GM18519 (cell line): ENCODE results near the gene ESYT1.
A peak's percentile ranks its signal among the peaks of the same experiment; 100 is the strongest.

Experiments
- ATAC-seq: cut with Tn5 transposase; IDR thresholded peaks from one replicate; pipeline ENCODE4 v1.9.1; 2021; ENCODE audit warnings: mild to moderate bottlenecking, moderate library complexity; ENCODE audit not compliant: unreplicated experiment, low FRiP score

The ESYT1 gene

DNA sequence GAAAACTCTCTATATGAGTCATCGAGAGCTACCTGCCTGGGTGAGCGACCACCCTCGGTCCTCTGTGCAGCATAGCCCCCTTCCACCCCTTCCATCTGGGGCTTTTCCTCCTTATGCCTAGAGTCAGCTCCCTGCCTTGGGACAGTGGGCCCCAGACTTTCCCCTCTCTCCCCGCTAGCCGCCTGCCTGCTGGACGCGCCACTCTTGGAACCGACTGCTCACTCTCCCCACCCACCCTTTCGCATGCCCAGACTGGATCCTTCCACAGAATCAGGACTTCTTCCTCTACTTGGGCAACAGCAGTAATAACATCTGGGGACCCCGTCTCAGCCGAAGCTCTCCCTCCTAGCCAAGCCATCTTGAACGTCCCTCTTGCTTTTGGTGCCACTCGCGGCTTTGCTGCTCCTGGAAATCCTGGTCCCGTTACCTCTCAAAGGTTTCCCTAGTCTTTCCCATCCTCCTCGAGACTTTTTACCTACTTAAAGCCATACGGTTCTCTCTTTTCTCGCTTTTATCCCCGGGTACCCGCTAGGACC lies 671 bp downstream of the ESYT1 start:
- ATAC-seq = no peak

DNA sequence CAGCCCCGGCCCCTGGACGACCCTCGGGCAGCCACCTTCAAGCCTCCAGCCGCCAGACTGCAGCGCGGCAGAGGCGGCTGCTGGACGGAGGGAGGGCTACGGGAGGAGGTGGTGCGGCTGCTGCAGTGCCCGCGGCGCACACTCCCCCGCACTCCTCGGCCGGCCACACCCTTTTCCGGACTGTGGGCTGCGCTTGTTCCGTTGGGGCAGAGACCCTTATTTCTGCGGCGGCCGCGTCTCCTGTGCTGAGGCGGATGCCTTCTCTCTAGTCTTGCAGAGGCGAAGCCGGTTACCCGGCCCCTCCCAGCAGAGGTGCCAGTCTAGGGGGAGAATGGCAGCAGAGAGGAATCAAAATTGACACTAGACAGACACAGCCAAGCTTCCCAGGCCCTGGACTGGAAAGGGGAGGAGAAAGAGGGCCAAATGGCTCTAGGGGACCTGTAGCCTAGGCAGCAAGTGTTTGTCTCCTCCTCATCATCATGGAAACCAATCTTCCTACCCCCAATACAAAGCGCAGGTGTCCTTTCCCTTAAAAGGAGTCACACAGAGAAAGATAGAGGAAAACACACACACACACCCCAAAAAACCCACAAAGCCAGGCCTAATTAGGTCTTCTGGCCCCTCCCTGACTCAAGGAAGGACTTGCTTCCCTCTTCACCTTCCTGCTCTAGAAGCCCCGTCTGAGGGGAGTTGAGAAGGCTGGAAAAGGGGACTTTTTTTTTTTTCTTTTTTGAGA lies 1.3 kb downstream of the ESYT1 start:
- no peak for ATAC-seq

DNA sequence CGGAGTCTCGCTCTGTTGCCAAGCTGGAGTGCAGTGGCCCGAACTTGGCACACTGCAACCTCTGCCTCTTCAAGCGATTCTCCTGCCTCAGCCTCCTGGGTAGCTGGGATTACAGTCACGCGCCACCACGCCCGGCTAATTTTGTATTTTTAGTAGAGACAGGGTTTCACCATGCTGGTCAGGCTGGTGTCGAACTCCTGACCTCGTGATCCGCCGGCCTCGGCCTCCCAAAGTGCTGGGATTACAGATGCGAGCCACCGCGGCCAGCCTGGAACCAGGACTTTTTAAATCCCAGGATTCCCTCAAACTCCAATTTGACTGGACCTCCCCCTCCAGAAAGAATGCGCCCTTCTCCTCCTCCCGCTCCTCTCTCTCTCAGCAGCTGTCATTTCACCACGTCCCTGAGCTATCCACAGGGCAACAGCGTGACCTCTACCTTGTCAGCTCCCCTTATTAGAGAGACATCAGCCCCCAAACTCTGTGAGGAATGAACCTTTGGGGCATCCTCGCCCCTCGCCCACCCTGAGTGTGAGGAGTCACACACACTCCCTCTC lies 2.0 kb downstream of the ESYT1 start:
- no peak for ATAC-seq

DNA sequence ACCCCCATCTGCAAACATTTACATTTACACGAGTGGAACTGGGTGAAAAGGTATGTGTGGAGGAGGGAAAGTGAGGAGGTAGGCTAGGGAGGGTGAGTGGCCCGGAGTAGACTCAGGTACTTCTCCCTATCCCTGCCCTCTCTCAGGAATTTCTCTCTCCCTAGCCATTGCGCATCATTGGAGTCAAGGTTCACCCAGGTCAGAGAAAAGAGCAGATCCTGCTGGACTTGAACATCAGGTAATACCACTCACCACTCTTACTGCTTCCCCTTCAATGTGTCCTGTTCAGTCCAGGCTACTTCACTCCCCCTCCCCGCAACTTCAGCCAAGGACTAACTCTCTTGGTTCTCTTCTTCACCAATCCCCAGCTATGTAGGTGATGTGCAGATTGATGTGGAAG lies 2.8 kb downstream of the ESYT1 start:
- ATAC-seq = no peak

DNA sequence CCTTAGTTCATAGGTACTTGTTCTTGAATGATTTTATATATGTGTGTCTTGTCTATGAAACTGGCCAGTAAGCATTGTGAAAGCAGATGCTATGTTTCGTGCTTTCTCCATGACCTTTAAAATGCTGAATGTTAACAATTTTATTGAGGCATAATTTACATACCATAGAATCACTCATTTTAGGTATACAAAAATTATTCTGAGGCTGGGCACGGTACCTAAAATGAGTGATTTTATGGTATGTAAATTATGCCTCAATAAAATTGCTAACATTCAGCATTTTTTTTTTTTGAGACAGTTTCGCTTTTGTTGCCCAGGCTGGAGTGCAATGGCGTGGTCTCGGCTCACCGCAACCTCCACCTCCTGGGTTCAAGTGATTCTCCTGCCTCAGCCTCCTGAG lies 6.8 kb downstream of the ESYT1 start:
- no peak for ATAC-seq

DNA sequence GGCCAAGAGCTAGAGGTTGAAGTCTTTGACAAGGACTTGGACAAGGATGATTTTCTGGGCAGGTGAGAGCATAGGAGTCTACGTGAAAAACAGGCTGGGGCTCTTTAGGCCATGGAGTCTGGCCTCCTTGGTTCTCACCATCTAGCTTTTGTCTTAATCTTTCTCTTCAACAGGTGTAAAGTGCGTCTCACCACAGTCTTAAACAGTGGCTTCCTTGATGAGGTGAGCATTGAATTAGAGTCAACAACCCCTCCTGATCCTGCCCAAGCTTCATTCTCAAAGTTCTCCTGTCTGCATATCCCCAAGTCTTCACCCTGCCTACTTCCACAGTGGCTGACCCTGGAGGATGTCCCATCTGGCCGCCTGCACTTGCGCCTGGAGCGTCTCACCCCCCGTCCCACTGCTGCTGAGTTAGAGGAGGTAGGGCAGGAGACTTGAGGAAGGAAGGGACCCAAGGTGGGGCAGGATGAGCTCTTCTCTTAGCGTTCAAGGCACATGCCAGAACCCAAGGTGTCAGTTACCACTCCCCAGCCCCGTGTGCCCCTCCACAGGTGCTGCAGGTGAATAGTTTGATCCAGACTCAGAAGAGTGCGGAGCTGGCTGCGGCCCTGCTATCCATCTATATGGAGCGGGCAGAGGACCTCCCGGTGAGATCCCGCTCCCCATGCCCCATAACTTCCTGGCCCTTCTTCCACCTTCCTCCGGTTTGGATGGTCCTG lies 9.9 kb downstream of the ESYT1 start:
- no peak for ATAC-seq

DNA sequence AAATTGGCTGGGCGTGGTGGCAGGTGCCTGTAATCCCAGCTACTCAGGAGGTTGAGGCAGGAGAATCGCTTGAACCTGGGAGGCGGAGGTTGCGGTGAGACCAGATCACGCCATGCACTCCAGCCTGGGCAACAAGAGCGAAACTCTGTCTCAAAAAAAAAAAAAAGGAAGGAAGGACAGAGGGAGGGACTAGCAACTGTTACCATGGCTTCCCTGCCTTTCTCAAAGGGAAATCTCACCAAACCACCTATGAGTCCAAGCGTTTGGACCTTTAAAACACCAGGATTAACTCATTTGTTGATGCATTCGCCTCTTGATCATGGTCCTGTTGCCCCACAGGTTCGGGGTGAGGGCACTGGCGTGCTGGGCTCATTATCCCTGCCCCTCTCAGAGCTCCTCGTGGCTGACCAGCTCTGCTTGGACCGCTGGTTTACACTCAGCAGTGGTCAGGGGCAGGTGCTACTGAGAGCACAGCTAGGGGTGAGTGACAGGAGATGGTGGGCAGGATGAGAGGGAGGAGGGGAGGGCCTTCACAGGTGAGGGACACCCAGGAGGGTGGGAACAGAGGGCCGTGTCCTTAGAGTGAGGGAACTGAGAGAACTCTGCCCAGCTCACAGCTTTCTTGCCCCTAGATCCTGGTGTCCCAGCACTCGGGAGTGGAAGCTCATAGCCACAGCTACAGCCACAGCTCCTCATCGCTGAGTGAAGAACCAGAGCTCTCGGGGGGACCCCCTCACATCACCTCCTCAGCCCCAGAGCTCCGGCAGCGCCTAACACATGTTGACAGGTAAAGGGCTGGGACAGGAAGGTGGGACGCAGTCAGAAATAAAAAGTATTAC lies 14.1 kb downstream of the ESYT1 start:
- ATAC-seq = no peak

DNA sequence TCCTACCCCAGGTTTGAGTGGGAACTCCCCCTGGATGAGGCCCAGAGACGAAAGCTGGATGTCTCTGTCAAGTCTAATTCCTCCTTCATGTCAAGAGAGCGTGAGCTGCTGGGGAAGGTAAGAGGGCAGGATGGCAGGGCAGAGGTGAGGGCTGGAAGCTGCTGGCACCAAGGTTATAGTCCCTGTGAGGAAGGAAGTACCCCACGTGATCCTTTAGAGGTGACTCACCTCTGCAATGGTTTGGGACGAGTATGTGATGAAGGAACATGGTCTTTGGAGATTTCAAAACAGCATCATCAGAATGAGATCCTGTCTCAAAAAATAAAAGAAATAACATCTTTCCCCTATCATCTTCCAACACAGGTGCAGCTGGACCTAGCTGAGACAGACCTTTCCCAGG lies 15.2 kb downstream of the ESYT1 start:
- ATAC-seq = no peak

DNA sequence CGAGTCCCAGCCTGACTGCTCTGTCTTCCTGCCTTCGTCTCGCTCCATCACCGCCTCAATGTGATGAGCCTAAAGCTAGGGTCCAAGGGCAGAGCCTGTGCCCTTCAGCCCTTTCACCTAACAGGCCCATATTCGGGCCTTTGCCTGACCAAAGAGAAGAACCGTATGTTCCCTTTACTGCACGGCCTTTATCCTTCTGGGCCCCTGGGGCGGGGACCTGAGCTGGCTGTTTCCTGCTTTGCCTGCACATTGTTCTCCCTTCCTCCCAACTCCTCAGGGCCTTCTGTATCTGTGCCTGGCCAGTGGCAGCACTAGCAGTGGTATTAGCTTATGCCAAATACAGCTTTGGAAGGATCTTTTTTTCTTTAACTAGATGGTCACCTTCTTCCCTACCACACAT lies 15.8 kb downstream of the ESYT1 start:
- no peak for ATAC-seq

DNA sequence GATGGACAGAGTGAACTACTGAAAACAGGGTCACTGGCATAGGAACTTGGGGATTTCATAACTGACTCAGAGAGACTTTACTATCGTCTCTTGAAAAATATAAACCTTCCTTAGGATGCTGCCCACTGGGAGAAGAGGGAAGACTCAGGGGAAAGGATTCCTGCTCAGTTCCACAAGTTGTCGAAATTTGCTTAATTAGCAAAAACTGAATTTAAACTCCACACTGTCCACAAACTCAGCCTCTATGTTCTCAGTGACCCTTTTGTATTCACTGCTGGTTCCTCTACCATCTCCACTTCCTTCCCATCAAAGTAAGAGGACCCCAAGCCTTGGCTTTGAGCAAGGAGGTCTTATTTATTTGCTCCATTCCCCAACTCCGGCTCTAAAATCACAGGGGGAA lies 17.1 kb downstream of the ESYT1 start:
- no peak for ATAC-seq

DNA sequence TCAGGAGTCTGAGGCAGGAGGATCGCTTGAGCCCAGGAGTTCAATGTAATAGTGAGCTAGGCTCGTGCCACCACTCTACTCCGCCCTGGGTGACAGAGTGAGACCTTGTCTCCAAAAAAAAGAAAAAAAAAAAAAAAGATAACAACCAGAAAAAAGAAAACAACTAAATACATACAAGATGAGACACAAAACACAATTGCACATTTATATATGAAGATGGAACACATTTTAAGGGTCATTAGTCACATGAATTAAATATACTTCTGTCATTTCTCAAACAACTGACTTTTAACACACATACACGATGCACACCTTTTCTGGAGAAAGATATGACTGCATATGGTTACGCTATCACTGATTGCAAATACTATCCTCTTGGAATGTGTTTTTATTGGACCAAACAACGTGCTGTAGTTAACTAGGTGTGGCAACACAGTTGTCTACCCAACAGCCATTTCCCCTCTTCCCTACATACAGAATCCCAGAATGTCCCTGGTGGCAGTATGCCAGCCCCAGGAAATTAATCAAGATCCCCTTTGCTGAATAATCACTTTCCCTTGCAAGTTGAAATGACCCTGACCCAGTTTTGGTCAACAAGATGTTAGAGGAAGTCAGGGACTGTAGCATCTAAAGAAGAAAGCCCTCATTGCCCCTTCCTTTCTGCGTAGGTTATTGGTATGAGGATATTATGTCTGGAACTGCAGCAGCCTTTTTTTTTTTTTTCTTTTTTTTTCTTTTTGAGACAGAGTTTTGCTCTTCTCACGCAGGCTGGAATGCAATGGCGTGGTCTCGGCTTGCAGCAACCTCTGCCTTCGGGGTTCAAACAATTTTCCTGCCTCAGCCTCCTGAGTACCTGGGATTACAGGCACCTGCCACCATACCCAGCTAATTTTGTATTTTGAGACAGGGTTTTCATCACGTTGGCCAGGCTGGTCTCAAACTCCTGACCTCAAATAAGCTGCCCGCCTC lies 18.7 kb downstream of the ESYT1 start:
- no peak for ATAC-seq

DNA sequence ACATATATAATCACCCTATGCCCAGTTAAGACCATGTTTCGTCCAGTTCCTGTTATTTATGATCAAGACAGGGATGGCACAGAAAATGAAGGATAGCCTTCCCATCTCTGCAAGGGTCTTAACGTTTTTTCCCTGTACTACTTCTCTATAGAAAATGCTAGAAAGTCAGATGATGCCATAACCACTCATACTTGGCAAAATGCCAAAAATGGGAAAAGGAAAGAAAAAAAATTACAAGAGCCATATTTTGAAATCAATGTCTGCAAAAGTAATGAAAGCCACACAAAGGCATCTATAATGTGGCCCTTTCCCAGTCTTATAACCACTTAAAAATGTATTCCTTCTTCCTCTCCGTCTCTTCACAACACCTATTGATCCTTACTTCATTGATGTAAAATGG lies 22.5 kb downstream of the ESYT1 start:
- ATAC-seq = no peak

DNA sequence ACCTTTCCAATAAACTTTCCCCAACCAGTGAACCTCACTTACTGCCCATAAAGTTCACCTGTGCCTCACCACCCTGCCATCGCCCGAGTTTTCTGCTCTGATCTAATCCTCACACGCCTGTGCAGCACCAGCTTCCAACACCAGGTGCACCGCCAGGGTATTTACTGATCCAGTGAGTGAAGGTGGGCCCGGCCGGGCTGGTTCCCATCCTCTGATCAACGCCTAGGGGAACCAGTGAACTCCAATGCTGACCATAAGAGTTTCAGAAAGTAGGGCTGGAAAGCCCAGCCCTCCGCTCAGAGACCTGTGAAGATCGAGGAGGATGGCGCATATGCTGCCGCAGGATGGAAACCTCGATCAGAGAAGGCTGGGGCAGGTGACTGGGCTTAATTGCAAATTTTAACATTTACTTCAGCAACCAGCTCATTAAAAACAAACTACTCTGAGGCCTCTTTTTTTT lies 23.6 kb downstream of the ESYT1 start:
- peak; percentile 35 for ATAC-seq

DNA sequence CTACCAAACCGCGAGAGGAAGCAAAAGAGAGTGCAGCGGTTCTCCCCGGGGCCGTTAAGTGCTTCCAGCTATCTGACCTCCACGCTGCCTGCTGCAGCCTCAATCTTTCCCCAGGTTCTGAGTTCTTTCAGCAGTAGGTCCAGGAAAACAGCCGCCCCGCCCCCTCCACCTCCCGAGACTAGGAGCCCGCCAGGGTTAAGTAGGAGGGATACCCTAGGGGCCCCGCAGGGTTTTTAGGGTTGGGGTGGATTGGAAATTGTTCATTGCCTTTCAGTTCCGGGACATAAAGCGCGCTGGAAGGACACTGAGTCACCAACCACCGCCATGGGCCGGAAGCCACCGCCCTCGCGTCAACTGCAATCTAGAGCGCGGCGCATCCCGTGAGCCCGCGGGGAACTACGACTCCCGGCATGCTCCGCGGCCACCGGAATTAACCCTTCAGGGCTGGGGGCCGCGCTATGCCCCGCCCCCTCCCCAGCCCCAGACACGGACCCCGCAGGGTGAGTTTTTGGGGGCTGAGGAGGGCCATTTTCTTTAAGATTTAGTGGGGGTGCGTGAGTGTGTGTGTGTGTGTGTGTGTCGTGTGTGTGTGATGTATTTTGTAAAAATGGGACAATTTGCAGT lies 24.2 kb downstream of the ESYT1 start, which contains the start of gene MYL6B:
Gene MYL6B (plus strand): TSS at position 456 of the 624 bp plus-strand sequence. CDS start 1,332 bp downstream, outside the sequence.
- ATAC-seq = peak; percentile 69

DNA sequence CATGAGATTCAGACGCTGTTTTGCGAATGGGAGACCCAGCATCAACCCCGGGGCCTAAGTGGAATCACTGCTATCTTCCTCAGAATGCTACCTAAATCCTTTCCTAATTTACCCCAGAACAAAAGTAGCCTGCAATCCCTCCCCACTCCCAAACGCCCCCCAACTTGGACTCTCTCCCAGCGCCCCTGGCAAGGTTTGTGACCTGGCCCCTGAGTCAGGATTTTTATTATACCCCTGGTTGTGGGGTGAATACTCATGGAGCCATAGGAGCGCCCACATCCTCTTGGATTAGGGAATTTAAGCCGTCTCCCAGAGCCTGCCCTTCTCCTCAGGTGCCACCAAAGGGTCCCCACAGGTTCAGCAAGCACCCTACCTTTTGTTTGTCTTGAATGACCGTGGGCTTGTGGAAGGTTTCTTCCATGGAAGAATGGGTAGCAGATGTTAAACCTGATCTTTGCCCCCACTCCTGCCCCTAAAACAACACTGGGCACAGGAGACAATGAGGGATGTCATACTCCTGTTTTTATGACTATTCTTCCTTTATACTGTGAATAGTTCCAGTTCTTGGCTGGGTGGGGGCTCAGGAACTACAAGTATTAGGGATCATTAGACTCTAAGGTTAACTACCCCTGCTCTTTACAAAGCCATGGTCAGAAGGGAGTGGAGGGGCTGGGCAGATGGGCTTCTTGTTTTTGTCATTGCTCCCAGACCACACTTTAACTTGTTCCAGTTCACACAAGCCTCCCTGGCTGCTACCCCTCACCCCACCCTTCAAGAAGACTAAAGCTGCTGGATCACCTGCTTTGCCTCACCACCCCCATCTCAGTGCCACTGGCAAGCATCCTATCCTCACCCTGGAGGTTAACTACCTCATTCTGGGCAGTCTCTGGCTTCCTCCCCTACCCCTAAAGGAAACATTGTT lies 24.9 kb downstream of the ESYT1 start:
- ATAC-seq = no peak

DNA sequence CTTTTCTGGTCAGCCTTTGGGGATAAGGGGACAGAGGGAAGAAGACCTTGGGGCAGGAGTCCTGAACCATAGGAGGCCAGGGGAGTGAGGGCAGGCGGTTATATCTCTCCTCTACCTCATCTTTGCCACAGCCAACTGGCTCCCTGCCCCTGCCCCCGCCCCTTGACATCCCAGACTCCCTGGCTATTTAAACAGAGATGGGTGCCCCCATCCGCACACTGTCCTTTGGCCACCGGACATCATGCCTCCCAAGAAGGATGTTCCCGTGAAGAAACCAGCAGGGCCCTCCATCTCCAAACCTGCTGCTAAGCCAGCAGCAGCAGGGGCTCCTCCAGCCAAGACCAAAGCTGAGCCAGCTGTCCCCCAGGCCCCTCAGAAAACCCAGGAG lies 25.6 kb downstream of the ESYT1 start:
- no peak for ATAC-seq

DNA sequence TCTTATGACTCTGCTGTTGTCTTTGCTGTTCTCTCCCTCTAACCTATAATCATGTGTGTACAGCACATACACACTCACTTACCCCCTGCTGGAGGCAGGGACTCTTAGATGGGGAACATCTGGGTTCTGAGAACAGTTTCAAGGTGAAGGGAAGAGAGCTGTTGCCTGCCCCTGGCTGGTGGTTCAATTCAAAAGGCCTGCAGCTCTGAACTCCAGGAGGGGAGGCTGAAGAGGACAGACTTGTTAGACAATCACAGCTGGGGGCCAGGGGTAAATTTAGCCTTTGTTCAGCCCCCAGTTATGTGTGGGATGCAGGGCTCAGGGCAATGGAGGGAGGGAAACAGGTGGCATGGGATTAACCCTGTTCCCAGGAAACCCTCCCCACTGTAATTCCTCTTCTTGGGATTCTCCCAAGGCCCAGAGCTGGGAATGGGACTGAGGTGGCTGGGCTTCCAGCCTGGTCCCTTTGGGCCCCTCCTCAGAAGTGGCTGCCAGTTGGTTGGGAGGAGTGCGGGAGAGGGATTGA lies 26.2 kb downstream of the ESYT1 start:
- ATAC-seq = no peak

DNA sequence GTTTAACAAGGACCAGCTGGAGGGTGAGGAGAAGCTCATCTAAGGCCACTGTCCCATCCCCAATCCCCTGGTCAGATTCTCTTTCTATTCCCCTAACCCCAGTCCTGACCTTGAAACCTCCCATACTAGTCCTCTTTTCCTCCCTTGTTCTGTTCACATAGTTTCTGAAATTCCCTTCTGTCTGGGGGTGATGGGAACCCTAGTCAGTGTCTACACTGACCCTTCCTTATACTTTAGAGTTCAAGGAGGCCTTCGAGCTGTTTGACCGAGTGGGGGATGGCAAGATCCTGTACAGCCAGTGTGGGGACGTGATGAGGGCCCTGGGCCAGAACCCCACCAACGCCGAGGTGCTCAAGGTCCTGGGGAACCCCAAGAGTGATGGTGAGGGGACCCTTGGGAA lies 26.8 kb downstream of the ESYT1 start:
- ATAC-seq = no peak
